GM12878 (cell line): ENCODE results near the gene ADD1. TPM values are rescaled to one million over a fixed set of nuclear protein-coding genes. Genes with fewer than 3 reads are reported as not detected.

Experiments used
- ATAC-seq: fragments of 200-7000 bp; cut with Tn5 transposase; 3 replicates; pipeline ENCODE4 v1.9.1; 2020; ENCODE audit warnings: mild to moderate bottlenecking, moderate library complexity
- BruUV-seq: library from RNA; stranded (reverse); fragments of 400-500 nt; replicated peaks from 2 replicates; lab custom pipeline; 2021; lab: Mats Ljungman, UMichigan
- CTCF ChIA-PET: fragments of 300-600 bp; sonication (Branson Sonifier 250); formaldehyde crosslinking; extraction: SDS; loops from one replicate; lab custom pipeline; 2021; ENCODE audit warnings: inconsistent platforms; lab: Yijun Ruan, JAX
- POLR2A ChIA-PET: fragments of 350-600 bp; formaldehyde crosslinking; extraction: SDS; loops from one replicate; lab custom pipeline; 2021; ENCODE audit warnings: inconsistent platforms; lab: Charles Lee
- RAD21 ChIA-PET: fragments of 300-600 bp; sonication (Branson Sonifier 250); formaldehyde crosslinking; loops from one replicate; lab custom pipeline; 2023; ENCODE audit warnings: antibody characterized with exemption; ENCODE audit not compliant: unreplicated experiment; lab: Charles Lee
- SMC1A ChIA-PET: fragments of 300-600 bp; sonication (Branson Sonifier 250); formaldehyde crosslinking; loops from one replicate; lab custom pipeline; 2023; ENCODE audit not compliant: unreplicated experiment, uncharacterized antibody; lab: Charles Lee
- DNase-seq: peaks from one replicate; pipeline ENCODE4 v3.0.0-alpha.2; 2011; ENCODE audit warnings: low read depth, low spot score
- FAIRE-seq: peaks from 3 replicates; lab custom pipeline; 2011; peaks lifted over from hg19 to GRCh38; lab: Jason Lieb, UNC
- H2AFZ ChIP-seq: 2 replicates; pipeline ENCODE4 v1.6.0; 2011; ENCODE audit warnings: low read depth, low read length, control low read depth; ENCODE audit not compliant: control insufficient read depth
- H3K27ac ChIP-seq: 2 replicates; pipeline ENCODE4 v1.5.1; 2011; ENCODE audit warnings: control low read depth; ENCODE audit not compliant: control insufficient read depth, insufficient read depth
- H3K27me3 ChIP-seq, 2 experiments: replicated peaks in 1 of 2; 2 replicates each; pipeline versions ENCODE4 v1.6.0 to v1.6.1; 2011; ENCODE audit warnings: low read length in 1 of 2; ENCODE audit not compliant: control insufficient read depth in 2 of 2, insufficient read depth in 2 of 2
- H3K36me3 ChIP-seq, 2 experiments: 2 replicates each; pipeline ENCODE4 v1.5.1; 2011; ENCODE audit warnings: low read length in 1 of 2; ENCODE audit not compliant: control insufficient read depth in 2 of 2, insufficient read depth in 2 of 2
- H3K4me1 ChIP-seq: 2 replicates; pipeline ENCODE4 v1.6.1; 2011; ENCODE audit warnings: mild to moderate bottlenecking, low read length, moderate library complexity, mixed read lengths; ENCODE audit not compliant: control insufficient read depth, insufficient read depth
- H3K4me2 ChIP-seq: 2 replicates; pipeline ENCODE4 v1.6.0; 2011; ENCODE audit warnings: control low read depth; ENCODE audit not compliant: control insufficient read depth, insufficient read depth
- H3K4me3 ChIP-seq: fragments of 200-600 bp; sonication (generic); 2 replicates; pipeline ENCODE4 v1.5.1; 2016
- H3K79me2 ChIP-seq: 2 replicates; pipeline ENCODE4 v1.6.0; 2011; ENCODE audit warnings: low read length; ENCODE audit not compliant: control insufficient read depth, insufficient read depth
- H3K9ac ChIP-seq: 2 replicates; pipeline ENCODE4 v1.8.0; 2011; ENCODE audit warnings: low read length, control low read depth, mixed read lengths; ENCODE audit not compliant: control insufficient read depth, insufficient read depth
- H3K9me3 ChIP-seq: replicated peaks from 3 replicates; pipeline ENCODE4 v1.5.1; 2011; ENCODE audit warnings: mild to moderate bottlenecking, low read length; ENCODE audit not compliant: control insufficient read depth, insufficient read depth
- H4K20me1 ChIP-seq: 2 replicates; pipeline ENCODE4 v1.6.0; 2011; ENCODE audit not compliant: control insufficient read depth, insufficient read depth
- BHLHE40 ChIP-seq, 2 experiments: fragments of 450-650 bp in 1 of 2; IDR thresholded peaks; 2 replicates each; pipeline ENCODE4 v1.6.1; 2011 to 2017; ENCODE audit warnings: low read depth in 2 of 2, borderline replicate concordance in 1 of 2, improper control_type of control experiment in 1 of 2, low read length in 1 of 2, mild to moderate bottlenecking in 1 of 2
- EP300 ChIP-seq, 2 experiments: fragments of 150-350 bp in 1 of 2; IDR thresholded peaks; 2 replicates each; pipeline ENCODE4 v1.6.1; 2011 to 2012; ENCODE audit warnings: low read depth in 2 of 2, low read length in 2 of 2, borderline replicate concordance in 1 of 2, improper control_type of control experiment in 1 of 2, inconsistent platforms in 1 of 2; ENCODE audit not compliant: control insufficient read depth in 1 of 2
- FOS ChIP-seq: IDR thresholded peaks from 3 replicates; pipeline ENCODE4 v1.6.1; 2011; ENCODE audit warnings: borderline replicate concordance; ENCODE audit not compliant: insufficient read length; ENCODE audit errors: extremely low read depth
- MTA2 ChIP-seq: fragments of 450-650 bp; IDR thresholded peaks from 2 replicates; pipeline ENCODE4 v1.6.1; 2016; ENCODE audit warnings: low read depth, mild to moderate bottlenecking, moderate library complexity
- PAX5 ChIP-seq: IDR thresholded peaks from 2 replicates; pipeline ENCODE4 v1.6.1; 2011; ENCODE audit warnings: low read depth, low read length, borderline replicate concordance
- PKNOX1 ChIP-seq: fragments of 450-650 bp; IDR thresholded peaks from 2 replicates; pipeline ENCODE4 v1.6.1; 2016; ENCODE audit warnings: mild to moderate bottlenecking
- POU2F2 ChIP-seq: IDR thresholded peaks from 3 replicates; pipeline ENCODE4 v1.6.1; 2011; ENCODE audit warnings: low read depth, mild to moderate bottlenecking, low read length, borderline replicate concordance
- SREBF2 ChIP-seq: IDR thresholded peaks from 2 replicates; pipeline ENCODE4 v1.6.1; 2012; ENCODE audit warnings: mild to moderate bottlenecking, low read length
- SUPT20H ChIP-seq: IDR thresholded peaks from 2 replicates; pipeline ENCODE4 v1.6.1; 2011; ENCODE audit warnings: low read depth, mild to moderate bottlenecking, low read length, moderate library complexity, borderline replicate concordance; ENCODE audit not compliant: control insufficient read depth
- YBX1 ChIP-seq: fragments of 450-650 bp; IDR thresholded peaks from 2 replicates; pipeline ENCODE4 v1.6.1; 2016; ENCODE audit warnings: antibody characterized with exemption
- ZNF24 ChIP-seq: fragments of 450-650 bp; IDR thresholded peaks from 2 replicates; pipeline ENCODE4 v1.6.1; 2017; ENCODE audit warnings: antibody characterized with exemption, mild to moderate bottlenecking
- WGBS: methylation state at CpG from one replicate; pipeline ENCODE4 v1.1.6; 2016; ENCODE audit warnings: low lambda C conversion rate; ENCODE audit not compliant: insufficient replicate concordance, insufficient coverage; ENCODE audit errors: missing lambda C conversion rate; 5-methylcytosine and 5-hydroxymethylcytosine counted together
- in situ Hi-C: fragments of 300-500 bp; cut with MboI; formaldehyde crosslinking; loops from 9 replicates; pipeline ENCODE4 v1.14.3; 2018; ENCODE audit warnings: mixed read lengths
- intact Hi-C: fragments of 100-400 bp; cut with micrococcal nuclease; formaldehyde crosslinking; loops from one replicate; pipeline ENCODE4 v1.14.2; 2022; ENCODE audit not compliant: unreplicated experiment
- polyA plus RNA-seq, 11 experiments: library from polyadenylated mRNA; depleted of rRNA in 4 of 11; unstranded in 6 of 11; stranded (reverse) in 5 of 11; fragments of >200 nt; fragmentation: Nextera tagmentation in 4 of 11; fragmentation: Illumina TruSeq in 1 of 11; extraction: Ambion mirVana in 4 of 11; extraction: Trizol in 1 of 11; gene quantifications; 1 replicate in 1 of 11; 2 replicates in 10 of 11; pipeline versions ENCODE4 v1.2.1 to v1.2.3, GENCODE V29; 2011 to 2016; ENCODE audit warnings: inconsistent platforms in 2 of 11, missing spikeins in 2 of 11, low read depth in 1 of 11
- total RNA-seq, 4 experiments: library from RNA; depleted of rRNA in 3 of 4; stranded (reverse); fragments of >200 nt in 3 of 4; fragmentation: Illumina TruSeq in 1 of 4; extraction: Trizol in 1 of 4; gene quantifications; 2 replicates each; pipeline versions ENCODE4 v1.2.1 to v1.2.3, GENCODE V29; 2013 to 2021
- TF ChIP-seq, protein P1 (sequence below): fragments of 450-650 bp; conservative IDR thresholded peaks from 2 replicates; pipeline ENCODE4 v1.6.1; 2017; ENCODE audit warnings: mild to moderate bottlenecking, moderate library complexity
- TF ChIP-seq, protein P2 (sequence below): fragments of 150-350 bp; IDR thresholded peaks from 2 replicates; pipeline ENCODE4 v1.6.1; 2014; ENCODE audit warnings: mild to moderate bottlenecking, low read depth, low read length
- TF ChIP-seq, protein P3 (sequence below): fragments of 150-350 bp; IDR thresholded peaks from 2 replicates; pipeline ENCODE4 v1.6.1; 2016; ENCODE audit warnings: low read depth, low read length

ADD1 gene
- total and polyA plus RNA-seq, 10 of the 15 experiments (the other 5 are each of a cell fraction or from before 2014, with no cell fraction given) = 21.6 to 182 (median 105) TPM

DNA sequence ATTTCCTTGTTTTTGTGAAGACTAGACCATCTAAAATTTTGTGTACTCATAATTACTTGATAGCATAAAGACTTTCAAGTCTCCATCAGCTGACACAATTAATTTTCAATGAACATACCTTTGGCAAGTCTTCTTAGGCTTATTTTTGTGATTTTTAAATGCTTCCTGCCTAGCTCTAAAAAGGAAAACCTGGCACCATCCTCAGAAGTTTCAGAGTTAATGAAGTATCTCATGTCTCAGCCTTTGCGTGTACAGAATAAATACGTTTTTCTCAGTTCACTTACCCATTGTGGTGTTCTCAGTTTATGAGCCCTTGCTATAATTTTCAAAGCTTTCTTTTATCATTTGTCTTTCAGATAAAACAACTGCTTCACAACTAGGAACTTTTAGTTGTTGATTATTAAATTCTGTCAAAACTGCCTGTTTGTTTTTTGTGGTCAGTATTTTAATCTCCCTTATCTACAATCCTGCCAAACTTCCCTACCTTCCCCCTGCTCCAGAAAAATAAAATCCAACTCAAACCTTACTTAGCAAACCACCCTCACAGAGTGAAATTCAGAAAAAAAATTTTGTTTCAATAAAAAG lies 21.6 kb downstream of the ADD1 start:
- peaks cover 3% of the 10 kb centered on the region; the same call in 1 of the 2 replicates for H4K20me1 ChIP-seq
- in situ Hi-C loops = no loop called here
- BruUV-seq = no TSS peak
- TF ChIP-seq, protein P1, sequence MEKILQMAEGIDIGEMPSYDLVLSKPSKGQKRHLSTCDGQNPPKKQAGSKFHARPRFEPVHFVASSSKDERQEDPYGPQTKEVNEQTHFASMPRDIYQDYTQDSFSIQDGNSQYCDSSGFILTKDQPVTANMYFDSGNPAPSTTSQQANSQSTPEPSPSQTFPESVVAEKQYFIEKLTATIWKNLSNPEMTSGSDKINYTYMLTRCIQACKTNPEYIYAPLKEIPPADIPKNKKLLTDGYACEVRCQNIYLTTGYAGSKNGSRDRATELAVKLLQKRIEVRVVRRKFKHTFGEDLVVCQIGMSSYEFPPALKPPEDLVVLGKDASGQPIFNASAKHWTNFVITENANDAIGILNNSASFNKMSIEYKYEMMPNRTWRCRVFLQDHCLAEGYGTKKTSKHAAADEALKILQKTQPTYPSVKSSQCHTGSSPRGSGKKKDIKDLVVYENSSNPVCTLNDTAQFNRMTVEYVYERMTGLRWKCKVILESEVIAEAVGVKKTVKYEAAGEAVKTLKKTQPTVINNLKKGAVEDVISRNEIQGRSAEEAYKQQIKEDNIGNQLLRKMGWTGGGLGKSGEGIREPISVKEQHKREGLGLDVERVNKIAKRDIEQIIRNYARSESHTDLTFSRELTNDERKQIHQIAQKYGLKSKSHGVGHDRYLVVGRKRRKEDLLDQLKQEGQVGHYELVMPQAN = no peak
- TF ChIP-seq BHLHE40 (IDR thresholded peaks at IDR 0.05; ENCODE audit: borderline replicate concordance in 1 of 2, low read depth in 2 of 2, low read length in 1 of 2) = no peak
- no peak for TF ChIP-seq FOS
- TF ChIP-seq PKNOX1 = no peak
- TF ChIP-seq, protein P2, sequence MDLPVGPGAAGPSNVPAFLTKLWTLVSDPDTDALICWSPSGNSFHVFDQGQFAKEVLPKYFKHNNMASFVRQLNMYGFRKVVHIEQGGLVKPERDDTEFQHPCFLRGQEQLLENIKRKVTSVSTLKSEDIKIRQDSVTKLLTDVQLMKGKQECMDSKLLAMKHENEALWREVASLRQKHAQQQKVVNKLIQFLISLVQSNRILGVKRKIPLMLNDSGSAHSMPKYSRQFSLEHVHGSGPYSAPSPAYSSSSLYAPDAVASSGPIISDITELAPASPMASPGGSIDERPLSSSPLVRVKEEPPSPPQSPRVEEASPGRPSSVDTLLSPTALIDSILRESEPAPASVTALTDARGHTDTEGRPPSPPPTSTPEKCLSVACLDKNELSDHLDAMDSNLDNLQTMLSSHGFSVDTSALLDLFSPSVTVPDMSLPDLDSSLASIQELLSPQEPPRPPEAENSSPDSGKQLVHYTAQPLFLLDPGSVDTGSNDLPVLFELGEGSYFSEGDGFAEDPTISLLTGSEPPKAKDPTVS = no peak
- TF ChIP-seq SREBF2 = no peak
- TF ChIP-seq, protein P3, sequence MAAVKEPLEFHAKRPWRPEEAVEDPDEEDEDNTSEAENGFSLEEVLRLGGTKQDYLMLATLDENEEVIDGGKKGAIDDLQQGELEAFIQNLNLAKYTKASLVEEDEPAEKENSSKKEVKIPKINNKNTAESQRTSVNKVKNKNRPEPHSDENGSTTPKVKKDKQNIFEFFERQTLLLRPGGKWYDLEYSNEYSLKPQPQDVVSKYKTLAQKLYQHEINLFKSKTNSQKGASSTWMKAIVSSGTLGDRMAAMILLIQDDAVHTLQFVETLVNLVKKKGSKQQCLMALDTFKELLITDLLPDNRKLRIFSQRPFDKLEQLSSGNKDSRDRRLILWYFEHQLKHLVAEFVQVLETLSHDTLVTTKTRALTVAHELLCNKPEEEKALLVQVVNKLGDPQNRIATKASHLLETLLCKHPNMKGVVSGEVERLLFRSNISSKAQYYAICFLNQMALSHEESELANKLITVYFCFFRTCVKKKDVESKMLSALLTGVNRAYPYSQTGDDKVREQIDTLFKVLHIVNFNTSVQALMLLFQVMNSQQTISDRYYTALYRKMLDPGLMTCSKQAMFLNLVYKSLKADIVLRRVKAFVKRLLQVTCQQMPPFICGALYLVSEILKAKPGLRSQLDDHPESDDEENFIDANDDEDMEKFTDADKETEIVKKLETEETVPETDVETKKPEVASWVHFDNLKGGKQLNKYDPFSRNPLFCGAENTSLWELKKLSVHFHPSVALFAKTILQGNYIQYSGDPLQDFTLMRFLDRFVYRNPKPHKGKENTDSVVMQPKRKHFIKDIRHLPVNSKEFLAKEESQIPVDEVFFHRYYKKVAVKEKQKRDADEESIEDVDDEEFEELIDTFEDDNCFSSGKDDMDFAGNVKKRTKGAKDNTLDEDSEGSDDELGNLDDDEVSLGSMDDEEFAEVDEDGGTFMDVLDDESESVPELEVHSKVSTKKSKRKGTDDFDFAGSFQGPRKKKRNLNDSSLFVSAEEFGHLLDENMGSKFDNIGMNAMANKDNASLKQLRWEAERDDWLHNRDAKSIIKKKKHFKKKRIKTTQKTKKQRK = no peak
- TF ChIP-seq POU2F2 = no peak
- TF ChIP-seq MTA2 = no peak
- TF ChIP-seq YBX1 = no peak
- no peak for TF ChIP-seq PAX5
- no peak for TF ChIP-seq ZNF24
- TF ChIP-seq SUPT20H = no peak
- TF ChIP-seq EP300 (IDR thresholded peaks at IDR 0.05; ENCODE audit: borderline replicate concordance in 1 of 2, control insufficient read depth in 1 of 2, low read depth in 2 of 2, low read length in 2 of 2) = no peak
- TF ChIP-seq, all 136 proteins: peak for 0
- POLR2A ChIA-PET = interaction anchor here (1.5 kb wide), 1 partner anchor 12 kb away, joined by 7 read pairs; no protein-coding TSS in a partner anchor
- Histone ChIP-seq H3K27me3 (no peaks in the 10 kb centered on the region), H3K79me2 (peaks cover 44% of the 10 kb centered on the region), H3K4me3 (no peak overlapping the region), H3K27ac (no peak overlapping the region), H3K36me3 (peaks cover 0 to 3% of the 10 kb centered on the region in 2 experiments; a peak in 2 of 4 replicates), H3K9ac (no peak overlapping the region), H3K9me3 (no peaks in the 10 kb centered on the region), H2AFZ (no peak overlapping the region), H3K4me1 (peaks cover 23% of the 10 kb centered on the region), H3K4me2 (no peak overlapping the region)
- FAIRE-seq (no peak), ATAC-seq (no peak), DNase-seq (no peak)
- CTCF ChIA-PET = interaction anchor here (0.9 kb wide), 1 partner anchor 10 kb away, joined by 3 read pairs; no protein-coding TSS in a partner anchor
- WGBS = 65% methylated on average over 2 of the region's 2 CpGs
- RAD21 ChIA-PET = interaction anchor here (0.6 to 1.4 kb wide), 4 partner anchors 8 to 119 kb away, joined by 3 read pairs; no protein-coding TSS in a partner anchor
- SMC1A ChIA-PET = interaction anchor here (0.7 to 1.3 kb wide), 3 partner anchors 15 to 53 kb away, joined by 3 to 4 read pairs (median 4); no protein-coding TSS in a partner anchor
- intact Hi-C loops = no loop called here
